NCI-H2107 treated with DMSO at 0.1 percent for 48 hours (cell line): ENCODE measurements around the gene CRADD.
"Not testable (repeated sequence)": the region's sequence is repeated elsewhere in the genome, so short reads cannot be mapped to it uniquely, and the experiment has no call there.

Experiments
- DNase-seq: peaks from one replicate; lab custom pipeline; 2025; ENCODE audit not compliant: unreplicated experiment; lab: John Stamatoyannopoulos, UW

The CRADD gene

GRCh38 chr12:93705237-93705636 lies 28.1 kb downstream of the CRADD start:
- no peak for DNase-seq

GRCh38 chr12:93706387-93706786 lies 29.2 kb downstream of the CRADD start:
- no peak for DNase-seq

GRCh38 chr12:93706824-93707223 lies 29.6 kb downstream of the CRADD start:
- no peak for DNase-seq

GRCh38 chr12:93707836-93708235 lies 30.7 kb downstream of the CRADD start:
- DNase-seq, result no peak

GRCh38 chr12:93708952-93709351 lies 31.8 kb downstream of the CRADD start:
- DNase-seq, result no peak

GRCh38 chr12:93709386-93709785 lies 32.2 kb downstream of the CRADD start:
- no peak for DNase-seq

- DNase-seq, result no peak
These were observed 33.4 kb downstream of the CRADD start for GRCh38 chr12:93710574-93710926.

GRCh38 chr12:93711502-93711901 lies 34.3 kb downstream of the CRADD start:
- not testable (repeated sequence) for DNase-seq

- no peak for DNase-seq
These were observed 35.0 kb downstream of the CRADD start for GRCh38 chr12:93712200-93712599.

- DNase-seq, result no peak
These were observed 35.9 kb downstream of the CRADD start for GRCh38 chr12:93713060-93713459.

GRCh38 chr12:93713800-93714199 lies 36.6 kb downstream of the CRADD start:
- DNase-seq, result no peak

GRCh38 chr12:93714382-93714781 lies 37.2 kb downstream of the CRADD start:
- DNase-seq, result no peak

GRCh38 chr12:93719710-93720109 lies 42.5 kb downstream of the CRADD start:
- no peak for DNase-seq

- DNase-seq, result no peak
These were observed 43.4 kb downstream of the CRADD start for GRCh38 chr12:93720559-93720958.

- DNase-seq, result no peak
These were observed 45.0 kb downstream of the CRADD start for GRCh38 chr12:93722179-93722578.

- DNase-seq, result no peak
These were observed 45.8 kb downstream of the CRADD start for GRCh38 chr12:93722835-93723567.

GRCh38 chr12:93723568-93723930 lies 46.4 kb downstream of the CRADD start:
- DNase-seq, result no peak

- no peak for DNase-seq
These were observed 48.4 kb downstream of the CRADD start for GRCh38 chr12:93725531-93725930.

GRCh38 chr12:93727195-93727811 lies 50.1 kb downstream of the CRADD start:
- DNase-seq, result no peak

- no peak for DNase-seq
These were observed 50.7 kb downstream of the CRADD start for GRCh38 chr12:93727911-93728310.

- no peak for DNase-seq
These were observed 52.8 kb downstream of the CRADD start for GRCh38 chr12:93729934-93730333.

GRCh38 chr12:93733358-93733757 lies 56.2 kb downstream of the CRADD start:
- DNase-seq, result no peak

GRCh38 chr12:93733928-93734327 lies 56.8 kb downstream of the CRADD start:
- no peak for DNase-seq
